Esophagus squamous epithelium (tissue), 4 donors: Measurements from ENCODE around the gene POC1A.

Experiments used
- POLR2A ChIP-seq, 4 donors: fragments of 450-650 bp; IDR thresholded peaks; one replicate each; pipeline ENCODE4 v1.6.1; 2017; ENCODE audit warnings: antibody characterized with exemption in 4 of 4, mild to moderate bottlenecking in 4 of 4, moderate library complexity in 3 of 4
- TF ChIP-seq, protein P1 (sequence below), 6 experiments: fragments of 450-650 bp in 4 of 6; fragments of 200-600 bp in 2 of 6; sonication (generic) in 2 of 6; IDR thresholded peaks; one replicate each; pipeline ENCODE4 v1.5.1; 2016 to 2019; ENCODE audit warnings: antibody characterized with exemption in 6 of 6, mild to moderate bottlenecking in 4 of 6, moderate library complexity in 4 of 6

DNA sequence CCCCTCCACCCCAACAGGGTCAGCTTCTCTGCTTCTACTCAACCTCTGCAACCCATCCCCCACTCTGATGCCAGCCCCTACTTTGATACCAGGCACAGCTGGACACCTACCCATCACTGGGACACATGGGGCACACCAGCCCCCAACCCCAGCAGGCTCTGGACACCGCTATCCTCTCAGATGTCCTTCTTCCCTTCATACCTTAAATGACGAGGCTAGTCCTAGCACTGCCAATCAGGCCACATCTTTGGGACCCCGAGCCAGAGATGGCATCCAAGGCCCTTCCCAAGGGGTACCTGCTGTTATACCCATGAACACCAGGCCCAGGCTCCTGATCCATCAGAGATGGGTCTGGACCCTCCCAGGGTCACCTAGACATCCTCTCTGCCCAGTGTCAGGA lies 10.6 kb downstream of the POC1A start:
- TF ChIP-seq, protein P1, sequence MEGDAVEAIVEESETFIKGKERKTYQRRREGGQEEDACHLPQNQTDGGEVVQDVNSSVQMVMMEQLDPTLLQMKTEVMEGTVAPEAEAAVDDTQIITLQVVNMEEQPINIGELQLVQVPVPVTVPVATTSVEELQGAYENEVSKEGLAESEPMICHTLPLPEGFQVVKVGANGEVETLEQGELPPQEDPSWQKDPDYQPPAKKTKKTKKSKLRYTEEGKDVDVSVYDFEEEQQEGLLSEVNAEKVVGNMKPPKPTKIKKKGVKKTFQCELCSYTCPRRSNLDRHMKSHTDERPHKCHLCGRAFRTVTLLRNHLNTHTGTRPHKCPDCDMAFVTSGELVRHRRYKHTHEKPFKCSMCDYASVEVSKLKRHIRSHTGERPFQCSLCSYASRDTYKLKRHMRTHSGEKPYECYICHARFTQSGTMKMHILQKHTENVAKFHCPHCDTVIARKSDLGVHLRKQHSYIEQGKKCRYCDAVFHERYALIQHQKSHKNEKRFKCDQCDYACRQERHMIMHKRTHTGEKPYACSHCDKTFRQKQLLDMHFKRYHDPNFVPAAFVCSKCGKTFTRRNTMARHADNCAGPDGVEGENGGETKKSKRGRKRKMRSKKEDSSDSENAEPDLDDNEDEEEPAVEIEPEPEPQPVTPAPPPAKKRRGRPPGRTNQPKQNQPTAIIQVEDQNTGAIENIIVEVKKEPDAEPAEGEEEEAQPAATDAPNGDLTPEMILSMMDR (IDR thresholded peaks at IDR 0.05) = no peak
- no peak for TF ChIP-seq POLR2A (IDR thresholded peaks at IDR 0.05)
